DND-41 (cell line): ENCODE results near the gene SLC35F5.
"Not testable (repeated sequence)": the region's sequence is repeated elsewhere in the genome, so short reads cannot be mapped to it uniquely, and the experiment has no call there.

Source experiments
- ATAC-seq: fragments of 200-7000 bp; cut with Tn5 transposase; 3 replicates; pipeline ENCODE4 v1.9.1; 2021; ENCODE audit warnings: low read depth; ENCODE audit not compliant: insufficient read depth
- DNase-seq: peaks from one replicate; pipeline ENCODE4 v3.0.0-alpha.2; 2020
- H2AFZ ChIP-seq: 2 replicates; pipeline ENCODE4 v1.6.0; 2012; ENCODE audit warnings: low read depth, low read length
- H3K27ac ChIP-seq: 2 replicates; pipeline ENCODE4 v1.5.1; 2012; ENCODE audit warnings: low read length, inconsistent platforms
- H3K27me3 ChIP-seq: fragments of 200-600 bp; sonication (generic); 2 replicates; pipeline ENCODE4 v1.6.0; 2012; ENCODE audit warnings: low read length, mild to moderate bottlenecking, inconsistent platforms; ENCODE audit not compliant: insufficient read depth, poor library complexity
- H3K36me3 ChIP-seq: 2 replicates; pipeline ENCODE4 v1.5.1; 2012; ENCODE audit warnings: low read length, inconsistent platforms; ENCODE audit not compliant: insufficient read depth
- H3K4me1 ChIP-seq: 2 replicates; pipeline ENCODE4 v1.5.1; 2012; ENCODE audit warnings: mild to moderate bottlenecking, low read length; ENCODE audit not compliant: insufficient read depth
- H3K4me2 ChIP-seq: 2 replicates; pipeline ENCODE4 v1.6.0; 2012; ENCODE audit warnings: mild to moderate bottlenecking, moderate library complexity, low read length, inconsistent platforms; ENCODE audit not compliant: insufficient read depth
- H3K4me3 ChIP-seq, 2 experiments: fragments of 200-600 bp in 1 of 2; shearing (Covaris generic) in 1 of 2; 2 replicates each; pipeline ENCODE4 v1.5.1; 2012 to 2016; ENCODE audit warnings: inconsistent platforms in 2 of 2, low read length in 2 of 2, mild to moderate bottlenecking in 2 of 2, low read depth in 1 of 2, moderate library complexity in 1 of 2
- H3K79me2 ChIP-seq: 2 replicates; pipeline ENCODE4 v1.6.0; 2012; ENCODE audit warnings: low read length, inconsistent platforms; ENCODE audit not compliant: insufficient read depth
- H3K9ac ChIP-seq: 2 replicates; pipeline ENCODE4 v1.6.0; 2012; ENCODE audit warnings: low read depth, mild to moderate bottlenecking, inconsistent platforms, low read length, moderate library complexity
- H3K9me3 ChIP-seq: 2 replicates; pipeline ENCODE4 v1.5.1; 2012; ENCODE audit warnings: low read length, moderate library complexity, mild to moderate bottlenecking, inconsistent platforms; ENCODE audit not compliant: insufficient read depth, severe bottlenecking
- H4K20me1 ChIP-seq: 2 replicates; pipeline ENCODE4 v1.6.0; 2012; ENCODE audit warnings: low read length; ENCODE audit not compliant: insufficient read depth

Gene SLC35F5

DNA sequence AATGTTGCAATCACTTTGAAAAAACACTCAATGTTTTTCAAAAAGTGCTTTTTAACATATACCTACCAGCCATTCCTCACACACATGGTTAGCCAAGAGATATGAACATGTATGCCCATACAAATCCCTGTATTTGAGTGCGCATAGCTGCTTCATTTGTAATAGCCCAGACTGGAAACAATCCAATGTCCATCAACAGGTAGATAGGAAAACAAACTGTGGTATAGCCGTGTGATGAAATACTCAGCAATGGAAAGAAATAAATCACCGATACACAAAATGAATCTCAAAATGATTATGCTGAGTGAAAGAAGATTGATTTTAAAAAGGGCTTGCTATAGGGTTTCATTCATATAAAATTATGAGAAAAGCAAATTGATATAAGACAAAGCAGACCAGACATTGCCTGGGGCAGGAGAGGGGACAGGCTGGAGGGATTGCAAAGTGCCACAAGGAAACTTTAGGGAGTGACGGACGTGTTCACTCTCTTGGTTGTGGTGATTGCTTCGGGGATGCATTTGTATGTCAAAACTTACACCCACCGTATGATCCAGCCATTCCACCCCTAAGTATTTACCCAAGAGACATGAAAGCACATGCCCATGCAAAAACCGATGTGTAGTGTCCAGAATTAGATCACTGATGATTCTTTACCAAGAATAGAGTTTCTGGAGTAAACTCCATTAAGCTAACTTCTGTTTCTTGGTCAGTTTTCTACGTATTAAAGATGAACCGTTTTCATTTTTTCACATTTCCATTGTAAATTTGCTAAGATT lies 93.0 kb downstream of the SLC35F5 start:
- not testable (repeated sequence) for DNase-seq, H3K9ac ChIP-seq, H2AFZ ChIP-seq, H3K36me3 ChIP-seq, H3K27me3 ChIP-seq, H3K9me3 ChIP-seq, H4K20me1 ChIP-seq, H3K4me1 ChIP-seq, H3K4me3 ChIP-seq, ATAC-seq, H3K27ac ChIP-seq, H3K79me2 ChIP-seq, H3K4me2 ChIP-seq
